ENCODE data around the gene SOX21.

The SOX21 gene

GRCh38 chr13:94660695-94661326 lies 51.5 kb downstream of the SOX21 start:
- H3K4me3 ChIP-seq = no peak overlapping the region
- TF ChIP-seq FOXP2 (optimal IDR thresholded peaks at IDR 0.05; ENCODE audit: control extremely low read depth, extremely low read length, insufficient read depth) (no peak), POLR2AphosphoS5 (IDR thresholded peaks at IDR 0.05; ENCODE audit: borderline replicate concordance, low read depth, low read length) (no peak), EZH2 (IDR thresholded peaks at IDR 0.05) (no peak)
- no peak overlapping the region for H3K9ac ChIP-seq (ENCODE audit: insufficient read length)
- H3K9me3 ChIP-seq (ENCODE audit: low read depth, low read length) = no peaks in the 10 kb centered on the region
- no peaks in the 10 kb centered on the region for H3K36me3 ChIP-seq (ENCODE audit: insufficient read depth, low read length)
- no peak for DNase-seq (ENCODE audit: low read depth, low spot score)
- no peak overlapping the region for H3K27ac ChIP-seq
